HG03469 (cell line): Measurements from ENCODE around the gene ACBD5.
A peak's percentile ranks its signal among the peaks of the same experiment; 100 is the strongest.
"Not testable (repeated sequence)": the region's sequence is repeated elsewhere in the genome, so short reads cannot be mapped to it uniquely, and the experiment has no call there.

Source experiments
- ATAC-seq: cut with Tn5 transposase; IDR thresholded peaks from one replicate; pipeline ENCODE4 v1.9.1; 2021; ENCODE audit warnings: mild to moderate bottlenecking, moderate library complexity, moderate number of reproducible peaks; ENCODE audit not compliant: unreplicated experiment

The ACBD5 gene

GRCh38 chr10:27241652-27242472 is 1.3 kb upstream of the ACBD5 start:
- ATAC-seq = peak; percentile 49

GRCh38 chr10:27241010-27241651 is 534 bp upstream of the ACBD5 start:
- ATAC-seq = peak; percentile 7

DNA sequence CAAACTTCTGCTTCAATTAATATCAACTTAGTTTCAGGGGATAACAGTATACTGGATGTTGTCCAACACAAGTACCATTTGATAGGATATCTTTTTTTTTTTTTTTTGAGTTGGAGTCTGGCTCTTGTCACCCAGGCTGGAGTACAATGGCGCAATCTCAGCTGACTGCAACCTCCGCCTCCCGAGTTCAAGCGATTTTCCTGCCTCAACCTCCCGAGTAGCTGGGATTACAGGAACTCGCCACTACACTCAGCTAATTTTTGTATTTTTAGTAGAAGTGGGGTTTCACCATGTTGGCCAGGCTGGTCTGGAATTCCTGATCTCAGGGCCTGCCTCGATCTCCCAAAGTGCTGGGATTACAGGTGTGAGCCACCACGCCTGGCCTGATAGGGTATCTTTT is 3.1 kb downstream of the ACBD5 start:
- ATAC-seq = not testable (repeated sequence)

DNA sequence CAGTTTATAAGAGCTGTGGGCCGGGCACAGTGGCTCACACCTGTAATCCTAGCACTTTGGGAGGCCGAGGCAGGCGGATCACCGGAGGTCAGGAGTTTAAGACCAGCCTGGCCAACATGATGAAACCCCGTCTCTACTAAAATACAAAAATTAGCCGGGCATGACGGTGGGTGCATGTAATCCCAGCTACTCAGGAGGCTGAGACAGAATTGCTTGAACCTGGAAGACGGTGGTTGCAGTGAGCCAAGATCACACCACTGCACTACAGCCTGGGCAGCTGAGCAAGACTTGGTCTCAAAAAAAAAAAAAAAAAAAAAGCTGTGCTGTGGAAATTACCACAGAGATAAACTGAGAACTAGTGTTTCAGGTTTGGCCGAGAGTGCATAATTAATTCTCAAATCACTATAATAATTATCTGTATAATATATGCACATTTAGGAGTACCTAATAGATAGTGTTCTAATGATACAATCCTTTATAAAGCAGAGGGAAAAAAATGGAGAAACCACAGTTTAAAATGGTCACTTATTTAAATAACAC is 3.9 kb downstream of the ACBD5 start:
- ATAC-seq = not testable (repeated sequence)

GRCh38 chr10:27235706-27236105 is 4.9 kb downstream of the ACBD5 start:
- no peak for ATAC-seq

GRCh38 chr10:27230022-27230421 is 10.6 kb downstream of the ACBD5 start:
- ATAC-seq = no peak

DNA sequence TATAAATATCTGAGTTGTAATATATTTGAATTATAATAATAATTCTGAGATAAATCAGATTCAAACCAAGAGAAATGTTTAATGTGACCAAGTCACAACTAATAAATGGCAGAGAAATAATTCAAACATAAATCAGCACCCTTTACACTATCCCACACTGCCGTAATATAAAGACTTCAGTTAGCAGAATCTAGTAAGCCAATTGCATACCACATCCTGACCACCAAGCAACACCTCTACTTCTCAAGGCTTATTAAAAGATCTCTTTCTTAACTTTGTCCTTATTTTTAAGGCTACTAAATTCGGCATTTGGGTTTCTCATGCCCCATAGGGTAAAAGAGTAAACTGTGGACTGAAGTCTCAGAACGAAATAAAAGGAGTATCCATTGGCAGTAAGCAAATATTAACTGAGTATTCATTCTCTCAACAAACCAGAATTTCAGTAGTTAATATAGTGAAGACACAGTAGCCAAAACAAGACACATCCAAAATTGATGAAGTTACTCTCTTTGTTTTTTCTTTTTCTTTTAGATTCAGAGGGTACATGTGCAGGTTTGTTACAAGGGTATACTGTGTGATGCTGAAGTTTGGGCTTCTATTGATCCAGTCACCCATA is 14.8 kb downstream of the ACBD5 start:
- no peak for ATAC-seq

- no peak for ATAC-seq
These were observed 15.5 kb downstream of the ACBD5 start for GRCh38 chr10:27225011-27225590.

- no peak for ATAC-seq
These were observed 16.6 kb downstream of the ACBD5 start for GRCh38 chr10:27223964-27224363.

DNA sequence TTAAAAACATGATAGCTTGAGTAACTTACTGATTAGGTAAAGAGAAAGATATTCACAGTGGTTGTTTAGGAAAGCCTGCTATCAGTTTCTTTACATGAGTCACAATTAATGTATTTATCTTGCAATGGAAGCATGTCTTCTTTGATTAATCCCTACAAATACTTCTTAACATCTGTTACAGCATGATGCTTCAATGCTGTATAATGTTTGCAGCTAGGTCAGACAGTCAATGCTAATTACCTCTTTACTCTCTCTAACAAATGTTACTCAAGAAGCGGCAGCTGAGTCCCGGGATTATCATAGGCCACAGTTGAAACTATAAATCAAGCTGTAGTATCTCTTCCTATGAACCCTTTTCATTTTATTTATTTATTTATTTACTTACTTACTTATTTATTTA is 33.2 kb downstream of the ACBD5 start:
- no peak for ATAC-seq

- no peak for ATAC-seq
These were observed 36.8 kb downstream of the ACBD5 start for GRCh38 chr10:27203806-27204205.

- no peak for ATAC-seq
These were observed 42.5 kb downstream of the ACBD5 start for GRCh38 chr10:27197980-27198620.

GRCh38 chr10:27192284-27192683 is 48.3 kb downstream of the ACBD5 start:
- ATAC-seq = no peak

DNA sequence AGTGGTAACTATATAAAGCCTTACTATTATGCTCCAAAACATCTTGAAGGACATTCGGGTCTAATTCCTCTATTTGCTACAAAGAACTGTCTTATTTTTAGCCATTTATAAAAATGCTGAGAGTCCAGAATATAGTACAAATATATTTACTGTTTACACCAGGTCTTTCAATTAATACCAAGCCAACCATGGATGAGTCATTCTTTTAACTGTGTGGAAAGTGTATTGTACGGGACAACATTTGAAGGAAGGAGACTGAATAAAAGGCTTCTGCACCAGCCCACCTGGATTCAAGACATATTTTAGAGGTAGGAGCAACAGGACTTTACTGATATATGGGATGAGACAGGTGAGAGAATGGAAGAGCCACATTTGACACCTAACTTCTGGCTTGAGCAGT is 50.1 kb downstream of the ACBD5 start:
- ATAC-seq = no peak

DNA sequence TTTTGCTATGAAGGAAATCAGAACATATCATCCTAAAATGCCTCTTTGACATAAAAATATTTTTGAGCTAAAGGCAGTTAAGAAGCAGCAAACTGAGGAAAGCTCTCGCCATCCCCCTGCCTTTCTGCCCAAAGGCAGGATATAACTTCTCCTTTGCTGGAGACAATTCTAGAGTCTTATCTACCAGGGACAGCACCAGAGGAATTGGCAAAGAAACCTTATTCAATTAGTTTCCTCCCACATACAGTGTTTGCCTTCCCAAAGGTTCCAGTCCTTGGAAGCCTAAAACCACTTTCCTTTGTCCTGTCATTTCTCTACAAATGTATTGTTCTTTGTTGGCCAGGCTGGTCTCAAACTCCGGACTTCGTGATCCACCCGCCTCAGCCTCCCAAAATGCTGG is 51.7 kb downstream of the ACBD5 start:
- no peak for ATAC-seq

DNA sequence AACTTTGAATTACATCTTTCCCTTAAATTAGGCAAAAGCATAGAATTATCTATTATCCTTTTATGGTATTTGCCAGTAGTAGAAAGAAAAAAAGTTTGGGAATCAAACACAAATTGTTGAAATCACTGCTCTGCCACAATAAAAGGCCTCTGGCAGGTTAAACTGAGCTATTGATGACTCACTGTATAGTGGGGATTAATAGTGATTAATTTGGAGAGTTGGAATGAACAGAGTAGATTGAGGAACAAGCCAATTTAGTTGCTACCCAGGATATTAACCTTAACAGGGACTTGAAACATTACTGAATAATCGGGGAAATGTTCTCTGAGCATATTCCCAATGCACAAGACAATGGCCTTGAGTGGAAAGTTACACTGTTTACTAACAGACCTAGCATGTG is 52.3 kb downstream of the ACBD5 start:
- no peak for ATAC-seq

GRCh38 chr10:27169849-27170248 is 70.7 kb downstream of the ACBD5 start:
- ATAC-seq = no peak

GRCh38 chr10:27158421-27158820 is 82.2 kb downstream of the ACBD5 start:
- no peak for ATAC-seq

DNA sequence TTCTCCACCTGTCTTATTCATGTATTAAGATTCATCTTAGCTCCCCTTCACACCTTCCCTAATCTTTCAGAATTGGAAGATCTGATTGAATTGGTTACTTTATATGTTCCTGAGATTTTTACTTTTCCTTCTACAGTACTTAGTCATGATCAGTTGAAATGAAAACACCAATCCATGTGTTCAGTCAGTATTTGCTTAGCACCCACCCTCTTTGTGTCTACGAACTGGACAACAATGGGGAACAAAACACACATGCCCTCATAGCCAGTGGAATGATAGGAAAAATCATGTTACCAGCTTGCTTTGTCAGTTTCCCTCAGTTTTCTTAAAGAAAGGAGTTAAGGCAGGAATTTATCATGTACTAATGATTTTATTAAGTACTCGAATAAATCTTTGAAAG is 83.4 kb downstream of the ACBD5 start:
- no peak for ATAC-seq

DNA sequence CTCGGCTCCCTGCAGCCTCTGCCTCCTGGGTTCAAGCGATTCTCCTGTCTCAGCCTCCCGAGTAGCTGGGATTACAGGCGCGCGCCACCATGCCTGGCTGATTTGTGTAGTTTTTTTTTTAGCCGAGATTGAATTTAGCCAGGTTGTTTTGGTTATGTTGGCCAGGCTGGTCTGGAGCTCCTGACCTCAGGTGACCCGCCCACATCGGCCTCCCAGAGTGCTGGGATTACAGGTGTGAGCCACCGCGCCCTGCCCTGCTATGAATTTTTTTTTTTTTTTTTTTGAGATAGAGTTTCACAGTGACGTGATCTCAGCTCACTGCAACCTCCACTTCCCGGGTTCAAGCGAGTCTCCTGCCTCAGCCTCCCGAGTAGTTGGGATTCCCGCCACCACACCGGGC is 84.0 kb downstream of the ACBD5 start:
- not testable (repeated sequence) for ATAC-seq
